ENCODE data around the gene COPE.
"Not testable (repeated sequence)": the region's sequence is repeated elsewhere in the genome, so short reads cannot be mapped to it uniquely, and the experiment has no call there.

COPE gene

GRCh38 chr19:18905513-18906236 is 13.5 kb downstream of the COPE start:
- no peak for DNase-seq

- DNase-seq, result no peak
Observed at GRCh38 chr19:18905058-18905456, 14.1 kb downstream of the COPE start.

- DNase-seq, result no peak
Observed at GRCh38 chr19:18904334-18905057, 14.7 kb downstream of the COPE start.

GRCh38 chr19:18903156-18904037 is 15.8 kb downstream of the COPE start:
- DNase-seq, result no peak

- not testable (repeated sequence) for DNase-seq
Observed at GRCh38 chr19:18902519-18902918, 16.7 kb downstream of the COPE start.

GRCh38 chr19:18901491-18901890 is 17.7 kb downstream of the COPE start:
- no peak for DNase-seq

DNA sequence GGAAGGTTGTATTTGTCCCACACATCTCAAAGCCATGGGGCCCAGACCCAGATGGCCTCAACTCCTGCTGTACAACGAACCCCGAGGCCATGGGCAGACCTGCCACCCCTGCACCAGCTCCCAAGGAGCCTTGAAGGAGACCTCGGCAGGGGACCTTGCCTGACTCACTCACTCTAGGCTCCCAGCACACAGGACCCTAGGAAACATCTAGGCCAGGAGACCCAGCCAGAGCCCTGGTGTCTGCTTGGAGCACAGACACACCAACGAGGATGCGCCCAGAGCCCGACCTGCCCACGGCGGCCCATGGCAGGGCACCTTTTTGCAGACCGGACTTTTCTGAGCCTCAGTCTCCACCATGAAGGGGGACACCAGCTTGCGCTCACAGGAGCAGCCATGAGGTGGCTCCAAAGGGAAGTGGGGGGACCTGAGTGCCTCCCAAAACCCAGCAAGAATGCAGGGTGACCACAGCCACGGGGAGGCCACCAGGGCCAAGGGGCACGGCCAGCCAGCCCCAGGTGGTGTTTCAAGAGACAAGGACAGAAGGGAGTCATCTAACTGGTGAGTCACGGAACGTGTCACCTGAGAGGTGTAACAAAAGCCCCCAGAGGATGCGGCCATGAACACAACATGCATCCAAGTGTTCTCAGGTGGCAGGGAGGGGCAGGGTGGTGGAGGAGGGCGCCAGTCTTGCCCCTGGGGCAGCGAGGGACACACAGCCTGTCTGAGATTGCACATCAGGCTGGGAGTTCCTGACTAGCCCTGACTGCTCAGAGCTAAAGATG is 18.3 kb downstream of the COPE start:
- no peak for DNase-seq

DNA sequence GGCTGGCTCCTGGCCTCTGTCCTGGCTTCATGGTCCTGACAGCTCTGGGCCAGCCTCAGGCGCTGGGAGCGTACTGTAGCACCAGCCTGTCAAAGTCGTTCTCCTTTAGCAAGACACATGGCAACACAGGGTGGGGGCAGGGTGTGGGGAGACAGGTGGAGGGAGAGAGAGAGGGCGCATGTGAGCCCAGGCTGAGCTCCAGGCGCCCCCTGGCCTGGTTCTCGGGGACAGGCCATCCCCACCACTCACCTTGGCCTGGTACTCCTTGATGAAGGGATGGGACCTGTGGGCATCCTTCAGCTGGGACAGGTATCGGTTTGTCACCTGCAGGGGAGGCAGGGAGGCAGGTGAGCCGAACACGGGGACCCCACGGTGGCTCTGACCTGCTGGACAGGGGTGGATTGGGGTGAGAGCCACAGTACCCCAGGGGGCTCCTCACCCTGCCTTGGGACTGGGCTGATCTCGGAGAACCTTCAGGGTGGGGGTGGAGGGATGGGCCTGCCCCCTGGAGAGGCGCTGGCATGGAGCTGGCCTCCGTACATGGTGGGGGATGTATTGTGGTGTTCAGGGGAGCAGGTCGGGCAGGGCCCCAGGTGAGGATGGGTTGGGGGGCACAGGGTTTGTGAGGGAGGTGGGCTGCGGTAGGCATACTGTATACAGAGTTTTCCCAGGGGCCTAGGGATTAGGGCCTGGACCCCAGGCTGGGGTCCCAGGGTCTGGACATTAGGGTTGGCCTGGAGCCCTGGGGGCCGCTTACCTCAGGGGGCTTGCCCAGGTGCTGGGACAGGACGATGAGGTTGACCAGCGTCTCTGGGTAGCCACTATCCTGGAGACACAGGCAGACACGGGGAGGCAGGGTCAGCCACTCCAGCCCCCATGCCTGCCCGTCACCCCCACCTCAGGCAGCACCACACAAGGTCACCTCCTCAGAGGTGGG is 19.3 kb downstream of the COPE start:
- no peak for DNase-seq

- no peak for DNase-seq
Observed at GRCh38 chr19:18898607-18899408, 20.4 kb downstream of the COPE start.

- DNase-seq, result no peak
Observed at GRCh38 chr19:18898081-18898606, 21.0 kb downstream of the COPE start.

DNA sequence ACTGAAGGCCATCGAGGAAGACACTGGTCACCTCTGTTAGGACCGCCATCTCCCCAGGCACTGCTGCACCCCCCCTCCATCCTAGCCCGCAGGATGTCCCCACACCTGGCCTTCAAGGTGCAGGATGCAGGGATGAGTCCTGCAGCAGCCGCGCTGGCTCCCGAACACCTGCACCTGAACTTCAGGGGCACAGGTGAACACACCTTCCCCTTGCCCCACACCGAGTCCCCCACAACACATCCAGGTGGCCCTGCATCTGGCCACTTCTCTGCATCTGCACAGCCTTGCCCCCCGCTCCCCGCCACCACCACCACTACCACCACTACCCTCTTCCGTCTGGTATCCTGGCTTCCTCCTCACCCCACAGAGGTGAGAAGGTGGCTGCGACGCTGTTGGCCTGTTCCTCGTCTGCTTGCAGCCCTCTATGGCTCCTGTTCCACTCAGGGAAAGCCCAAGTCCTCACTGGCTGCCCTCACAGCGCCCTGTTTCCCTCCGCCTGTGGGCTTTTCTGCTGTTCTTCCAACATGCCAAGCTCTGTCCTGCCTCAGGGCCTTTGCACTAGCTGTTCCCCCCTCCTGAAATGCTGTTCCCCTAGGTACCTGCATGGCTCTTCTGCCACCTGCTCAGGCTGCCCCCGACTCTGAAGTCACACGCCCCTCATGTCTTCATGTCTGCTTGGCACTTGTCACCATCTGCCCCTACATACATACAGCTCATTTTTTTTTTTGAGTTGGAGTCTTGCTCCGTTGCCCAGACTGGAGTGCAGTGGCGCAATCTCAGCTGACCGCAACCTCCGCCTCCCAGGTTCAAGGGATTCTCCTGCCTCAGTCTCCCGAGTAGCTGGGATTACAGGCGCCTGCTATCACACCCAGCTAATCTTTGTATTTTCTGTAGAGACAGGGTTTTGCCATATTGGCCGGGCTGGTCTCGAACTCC is 21.8 kb downstream of the COPE start:
- no peak for DNase-seq

DNA sequence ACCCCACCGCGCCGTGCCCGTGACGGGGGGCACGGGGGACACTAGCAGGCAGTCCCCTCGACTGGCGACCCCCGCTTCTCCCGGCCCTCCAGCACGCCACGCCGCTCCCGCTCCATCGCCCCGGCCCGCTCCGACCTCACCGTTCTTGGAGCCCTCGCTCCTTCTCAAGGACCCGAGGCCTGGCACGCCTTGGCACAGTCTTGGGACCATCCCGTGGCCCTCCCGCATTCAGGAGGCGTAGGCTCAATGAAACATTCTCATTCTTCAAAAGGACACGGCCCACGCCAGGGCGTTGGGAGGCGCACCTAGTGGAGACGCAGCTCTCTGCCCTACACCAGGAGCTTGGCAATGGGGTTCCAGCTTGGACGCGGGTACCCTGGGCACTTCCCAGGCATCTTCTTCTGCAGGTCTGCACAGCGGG is 22.8 kb downstream of the COPE start:
- DNase-seq, result no peak

DNA sequence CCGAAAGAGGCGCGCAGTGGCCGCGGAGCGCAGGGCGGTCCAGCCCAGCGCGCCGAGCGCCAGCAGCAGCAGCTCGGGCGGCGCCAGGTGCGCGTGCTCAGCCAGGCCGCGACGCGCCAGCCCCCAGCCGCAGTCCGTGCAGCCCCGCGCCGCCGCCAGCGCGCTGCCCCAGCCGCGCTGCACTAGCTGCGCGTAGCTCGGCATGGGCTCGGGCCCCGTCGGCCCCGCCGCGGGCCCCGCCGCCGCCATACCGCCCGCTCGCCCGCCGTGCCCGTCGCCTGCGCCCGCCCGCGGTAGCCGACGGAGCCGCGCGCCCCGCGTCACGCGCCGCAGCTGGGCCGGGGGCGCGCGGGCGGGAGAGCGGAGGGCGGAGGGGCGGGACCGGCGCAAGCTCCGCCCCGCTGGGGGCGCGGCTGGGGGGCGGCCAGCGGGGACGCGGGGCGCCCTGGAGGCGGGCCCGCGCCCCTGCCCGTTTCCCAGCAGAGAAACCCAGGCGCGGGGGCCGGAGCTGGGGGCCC is 23.3 kb downstream of the COPE start, which contains the start of gene CERS1:
Gene CERS1, minus strand, starts transcription at position 335 of the 518 bp plus-strand sequence. Its CDS starts 86 bp downstream, at position 249.
- DNase-seq, result no peak

DNA sequence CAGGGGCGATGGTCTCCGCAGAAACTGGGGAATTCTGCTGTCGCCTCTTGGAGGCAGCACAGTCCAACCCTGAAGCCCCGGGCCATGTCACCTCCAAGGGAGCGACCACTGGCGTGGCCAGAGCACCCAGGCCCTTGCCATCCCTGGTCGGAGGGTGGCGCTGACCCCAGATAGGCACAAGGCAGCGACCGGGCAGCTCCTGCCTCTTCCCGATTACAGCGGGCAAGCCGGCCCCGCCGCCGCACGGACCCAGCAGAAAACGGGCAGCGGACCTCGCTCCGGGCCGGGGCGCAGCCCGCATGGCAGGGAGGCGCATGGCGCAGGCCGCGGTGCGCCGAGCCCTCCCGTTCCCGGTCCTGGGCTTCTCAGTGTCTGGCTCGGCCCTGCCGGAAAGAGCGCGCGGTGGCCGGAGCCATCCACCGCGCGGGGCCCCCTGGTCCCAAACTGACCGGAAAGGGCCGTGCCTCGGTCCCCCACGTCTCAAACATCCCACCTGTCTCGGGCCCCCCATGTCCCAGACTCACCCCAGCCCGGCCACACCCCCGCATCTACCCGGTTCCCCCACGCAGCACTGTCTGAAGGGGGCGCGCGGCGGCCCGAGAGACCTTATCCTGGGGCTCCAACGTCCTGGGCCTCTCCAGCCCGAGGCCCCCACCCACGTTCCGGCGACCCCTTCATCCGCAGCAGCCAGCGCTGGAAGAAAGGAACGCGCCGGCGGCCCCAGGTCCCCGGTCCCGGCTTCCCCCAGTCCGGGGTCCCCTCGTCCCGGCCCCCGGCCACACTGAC is 24.0 kb downstream of the COPE start:
- no peak for DNase-seq

DNA sequence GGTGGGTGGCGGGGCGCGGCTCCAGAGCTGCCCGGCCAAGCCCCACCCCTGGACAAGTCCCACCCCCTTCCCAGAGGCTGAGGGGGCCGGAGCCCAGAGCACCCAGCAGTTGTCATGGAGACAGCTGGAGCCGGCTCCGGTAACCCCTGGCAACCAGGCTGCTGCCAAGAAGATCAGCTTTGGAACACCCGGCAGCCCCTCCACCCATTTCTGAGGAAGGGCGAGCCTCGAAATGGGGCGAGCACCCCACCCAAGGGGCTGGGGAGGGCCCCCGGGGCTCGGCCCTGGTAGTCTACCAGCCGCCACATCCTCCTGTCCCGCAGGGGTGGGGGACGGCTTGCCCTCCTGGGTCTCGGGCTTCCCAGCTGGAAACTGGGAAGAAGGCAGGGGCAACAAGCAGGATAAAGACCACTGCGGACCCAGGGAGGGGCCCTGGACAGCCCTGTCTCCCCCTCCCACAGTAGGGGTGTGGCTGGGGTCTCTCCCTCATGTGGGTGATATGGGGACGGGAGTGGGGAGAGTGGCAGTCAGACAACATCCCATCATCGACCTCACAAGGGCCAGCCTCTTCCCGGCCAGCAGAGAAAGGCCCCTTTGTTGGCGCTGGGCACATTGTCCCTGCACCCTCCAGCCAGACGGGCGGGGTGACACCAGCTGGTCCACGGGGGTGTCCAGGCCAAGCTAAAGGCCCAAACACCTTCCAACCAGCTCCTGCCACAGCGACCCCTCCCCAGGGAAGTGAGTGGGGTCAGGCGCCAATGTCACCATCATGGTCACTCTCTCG is 24.7 kb downstream of the COPE start:
- DNase-seq, result no peak

DNA sequence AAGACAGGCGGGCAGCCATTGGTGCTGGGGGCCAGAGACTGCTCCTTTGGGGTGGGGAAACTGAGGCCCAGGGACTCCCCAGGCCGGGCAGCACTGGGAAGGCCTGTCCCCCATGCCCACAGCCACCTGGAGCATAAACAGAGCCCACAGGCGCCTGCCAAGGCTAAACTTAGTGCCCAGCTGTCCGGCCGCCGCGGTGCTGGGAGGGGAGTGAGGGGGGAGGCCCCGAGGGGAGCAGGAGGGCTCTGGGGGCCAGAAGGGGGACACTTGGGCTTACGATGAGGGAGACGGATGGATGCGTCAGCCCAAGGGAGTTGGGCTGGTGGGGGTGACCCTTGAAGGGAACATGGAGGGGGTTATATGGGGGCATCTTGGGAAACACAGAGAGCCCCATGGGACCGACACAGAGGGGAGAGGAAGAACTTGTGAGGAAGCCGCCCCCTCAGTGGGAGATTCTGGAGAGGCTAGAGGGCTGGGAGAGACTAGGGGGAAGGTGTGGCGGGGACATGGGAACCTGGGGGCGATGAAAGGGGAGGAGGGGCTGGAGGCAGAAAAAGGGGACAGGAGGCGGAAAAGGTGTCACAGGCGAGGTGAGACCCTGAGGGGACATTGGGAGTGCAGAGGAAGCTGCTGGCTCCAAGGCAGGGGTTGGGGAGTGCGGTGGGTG is 25.5 kb downstream of the COPE start:
- no peak for DNase-seq

Measured in activated CD4-positive, alpha-beta T cell treated with anti-CD3 and anti-CD28 coated beads for 1 hour (primary cell).